ENCODE results near the gene RFT1.

- TF ChIP-seq, protein P1, sequence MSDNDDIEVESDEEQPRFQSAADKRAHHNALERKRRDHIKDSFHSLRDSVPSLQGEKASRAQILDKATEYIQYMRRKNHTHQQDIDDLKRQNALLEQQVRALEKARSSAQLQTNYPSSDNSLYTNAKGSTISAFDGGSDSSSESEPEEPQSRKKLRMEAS (IDR thresholded peaks at IDR 0.05; ENCODE audit: insufficient read depth, insufficient read length): no peak
- TF ChIP-seq JUN (IDR thresholded peaks at IDR 0.05; ENCODE audit: borderline replicate concordance, insufficient read depth, insufficient read length, low read depth) (no peak), POLR2AphosphoS5 (IDR thresholded peaks at IDR 0.05; ENCODE audit: insufficient read depth, low read depth, low read length) (no peak), EZH2 (IDR thresholded peaks at IDR 0.05; ENCODE audit: borderline replicate concordance, low read depth, low read length, severe bottlenecking) (no peak)
- TF ChIP-seq, protein P2, sequence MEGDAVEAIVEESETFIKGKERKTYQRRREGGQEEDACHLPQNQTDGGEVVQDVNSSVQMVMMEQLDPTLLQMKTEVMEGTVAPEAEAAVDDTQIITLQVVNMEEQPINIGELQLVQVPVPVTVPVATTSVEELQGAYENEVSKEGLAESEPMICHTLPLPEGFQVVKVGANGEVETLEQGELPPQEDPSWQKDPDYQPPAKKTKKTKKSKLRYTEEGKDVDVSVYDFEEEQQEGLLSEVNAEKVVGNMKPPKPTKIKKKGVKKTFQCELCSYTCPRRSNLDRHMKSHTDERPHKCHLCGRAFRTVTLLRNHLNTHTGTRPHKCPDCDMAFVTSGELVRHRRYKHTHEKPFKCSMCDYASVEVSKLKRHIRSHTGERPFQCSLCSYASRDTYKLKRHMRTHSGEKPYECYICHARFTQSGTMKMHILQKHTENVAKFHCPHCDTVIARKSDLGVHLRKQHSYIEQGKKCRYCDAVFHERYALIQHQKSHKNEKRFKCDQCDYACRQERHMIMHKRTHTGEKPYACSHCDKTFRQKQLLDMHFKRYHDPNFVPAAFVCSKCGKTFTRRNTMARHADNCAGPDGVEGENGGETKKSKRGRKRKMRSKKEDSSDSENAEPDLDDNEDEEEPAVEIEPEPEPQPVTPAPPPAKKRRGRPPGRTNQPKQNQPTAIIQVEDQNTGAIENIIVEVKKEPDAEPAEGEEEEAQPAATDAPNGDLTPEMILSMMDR (IDR thresholded peaks at IDR 0.05; ENCODE audit: extremely low read depth in 1 of 2, insufficient read depth in 1 of 2, low read depth in 1 of 2, low read length in 2 of 2): no peak
These were observed 45.6 kb upstream of the RFT1 start for GRCh38 chr3:53175613-53176540.
